Lung (tissue), 12 donors: ENCODE results near the gene IRGQ. TPM values are rescaled to one million over a fixed set of nuclear protein-coding genes. Genes with fewer than 3 reads are reported as not detected.

ENCODE experiments used
- ATAC-seq: fragments of 200-7000 bp; cut with Tn5 transposase; one replicate; pipeline ENCODE4 v1.9.1; 2020; ENCODE audit warnings: moderate number of reproducible peaks; ENCODE audit not compliant: insufficient read depth, low FRiP score
- DNase-seq, 3 donors: peaks; one replicate each; pipeline ENCODE4 v3.0.0-alpha.2; 2013 to 2017
- H3K27ac ChIP-seq, 2 donors: one replicate each; pipeline ENCODE4 v1.5.1; 2013; ENCODE audit warnings: mild to moderate bottlenecking in 2 of 2, moderate library complexity in 2 of 2, control low read depth in 1 of 2, inconsistent platforms in 1 of 2, low read depth in 1 of 2, low read length in 1 of 2
- H3K27me3 ChIP-seq, 3 donors: one replicate each; pipeline ENCODE4 v1.5.1; 2013; ENCODE audit warnings: low read length in 2 of 3; ENCODE audit not compliant: control insufficient read depth in 3 of 3, insufficient read depth in 3 of 3
- H3K36me3 ChIP-seq, 4 donors: one replicate each; pipeline ENCODE4 v1.5.1; 2013; ENCODE audit warnings: low read length in 4 of 4, mild to moderate bottlenecking in 1 of 4, moderate library complexity in 1 of 4; ENCODE audit not compliant: control insufficient read depth in 4 of 4, insufficient read depth in 4 of 4
- H3K4me1 ChIP-seq, 5 donors: one replicate each; pipeline ENCODE4 v1.5.1; 2013; ENCODE audit warnings: low read length in 5 of 5, mild to moderate bottlenecking in 2 of 5, moderate library complexity in 1 of 5; ENCODE audit not compliant: control insufficient read depth in 5 of 5, insufficient read depth in 5 of 5
- H3K4me3 ChIP-seq: one replicate; pipeline ENCODE4 v1.5.1; 2013; ENCODE audit warnings: mild to moderate bottlenecking, control low read depth, moderate library complexity
- H3K9ac ChIP-seq, 2 donors: one replicate each; pipeline ENCODE4 v1.5.1; 2013; ENCODE audit warnings: low read length in 2 of 2, control low read depth in 1 of 2; ENCODE audit not compliant: insufficient read depth in 1 of 2
- H3K9me3 ChIP-seq, 4 donors: one replicate each; pipeline ENCODE4 v1.5.1; 2013; ENCODE audit warnings: low read length in 3 of 4, mild to moderate bottlenecking in 1 of 4, moderate library complexity in 1 of 4; ENCODE audit not compliant: control insufficient read depth in 4 of 4, insufficient read depth in 3 of 4
- WGBS, 2 donors: extraction: QIAGEN DNeasy Blood & Tissue Kit; methylation state at CpG; one replicate each; pipeline ENCODE4 v1.1.7; 2013; 5-methylcytosine and 5-hydroxymethylcytosine counted together
- polyA plus RNA-seq, 2 donors: library from polyadenylated mRNA; stranded (reverse); fragments of 200-250 nt; gene quantifications; one replicate each; pipeline ENCODE4 v1.2.1, GENCODE V29; 2013
- total RNA-seq, 2 donors: library from RNA; depleted of rRNA in 1 of 2; stranded (reverse); fragments of >200 nt in 1 of 2; gene quantifications; one replicate each; pipeline ENCODE4 v1.2.1, GENCODE V29; 2014 to 2021
- TF ChIP-seq, protein P1 (sequence below): IDR thresholded peaks from 2 replicates; pipeline ENCODE4 v1.5.1; 2012; ENCODE audit warnings: mild to moderate bottlenecking; ENCODE audit errors: control extremely low read depth, extremely low read depth
- donor health status: control.
- donor health status: control.
- donor health status: Bipolar disorder and iron deficiency.
- donor health status: healthy.
- donor health status: DM: yes; HTN: yes; CAD: no.

Gene IRGQ
- total and polyA plus RNA-seq, 4 donors, result 3.8 to 28.3 (median 15.6) TPM

DNA sequence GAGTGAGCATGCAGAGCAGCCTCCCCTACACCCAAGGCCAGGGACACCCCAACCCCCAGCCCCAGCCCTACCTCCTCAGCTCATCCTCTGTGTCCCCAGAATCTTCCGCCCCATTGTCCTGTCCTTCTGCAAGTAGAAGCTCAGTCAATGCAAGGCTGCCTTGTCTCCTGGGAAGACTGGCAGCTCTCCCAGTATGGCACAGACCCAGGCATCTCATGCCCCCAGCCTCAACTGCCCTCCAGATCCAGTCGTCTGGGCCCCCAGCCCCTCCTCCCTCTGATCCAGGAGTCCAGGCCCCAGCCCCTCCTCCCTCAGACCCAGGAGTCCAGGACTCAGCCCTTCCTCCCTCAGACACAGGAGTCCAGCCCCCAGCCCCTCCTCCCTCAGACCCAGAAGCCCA lies 50.0 kb downstream of the IRGQ start:
- H3K9ac ChIP-seq, result no peak overlapping the region
- peaks cover 0 to 37% (median 22%) of the 10 kb centered on the region in 4 donors for H3K36me3 ChIP-seq
- WGBS, 2 donors, result 81 to 83% methylated on average over 2 of the region's 2 CpGs
- TF ChIP-seq, protein P1, sequence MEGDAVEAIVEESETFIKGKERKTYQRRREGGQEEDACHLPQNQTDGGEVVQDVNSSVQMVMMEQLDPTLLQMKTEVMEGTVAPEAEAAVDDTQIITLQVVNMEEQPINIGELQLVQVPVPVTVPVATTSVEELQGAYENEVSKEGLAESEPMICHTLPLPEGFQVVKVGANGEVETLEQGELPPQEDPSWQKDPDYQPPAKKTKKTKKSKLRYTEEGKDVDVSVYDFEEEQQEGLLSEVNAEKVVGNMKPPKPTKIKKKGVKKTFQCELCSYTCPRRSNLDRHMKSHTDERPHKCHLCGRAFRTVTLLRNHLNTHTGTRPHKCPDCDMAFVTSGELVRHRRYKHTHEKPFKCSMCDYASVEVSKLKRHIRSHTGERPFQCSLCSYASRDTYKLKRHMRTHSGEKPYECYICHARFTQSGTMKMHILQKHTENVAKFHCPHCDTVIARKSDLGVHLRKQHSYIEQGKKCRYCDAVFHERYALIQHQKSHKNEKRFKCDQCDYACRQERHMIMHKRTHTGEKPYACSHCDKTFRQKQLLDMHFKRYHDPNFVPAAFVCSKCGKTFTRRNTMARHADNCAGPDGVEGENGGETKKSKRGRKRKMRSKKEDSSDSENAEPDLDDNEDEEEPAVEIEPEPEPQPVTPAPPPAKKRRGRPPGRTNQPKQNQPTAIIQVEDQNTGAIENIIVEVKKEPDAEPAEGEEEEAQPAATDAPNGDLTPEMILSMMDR, result no peak
- H3K9me3 ChIP-seq, result no peaks in the 10 kb centered on the region
- H3K27me3 ChIP-seq, result no peaks in the 10 kb centered on the region
- no peak for ATAC-seq
- H3K27ac ChIP-seq, result no peak overlapping the region
- no peak overlapping the region for H3K4me3 ChIP-seq
- no peak for DNase-seq
- no peaks in the 10 kb centered on the region for H3K4me1 ChIP-seq

DNA sequence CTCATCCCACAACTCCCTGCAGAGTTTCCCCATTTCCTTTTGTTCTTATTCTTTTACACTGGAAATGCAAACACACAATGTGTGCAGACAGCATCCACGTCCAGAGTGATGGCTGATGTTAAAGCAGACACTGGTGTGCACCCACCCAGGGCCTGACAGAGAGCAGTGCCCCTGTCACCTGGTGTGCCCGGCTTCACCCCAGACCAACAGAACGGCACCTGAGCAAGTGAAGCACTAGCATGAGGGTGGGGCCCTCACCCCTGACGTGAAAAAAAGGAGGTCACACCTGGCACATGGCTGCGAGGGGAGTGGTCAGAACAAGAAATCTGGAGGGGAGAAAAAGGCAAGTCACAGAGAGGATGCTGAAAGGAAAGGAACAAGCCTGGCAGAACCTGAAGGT lies 50.7 kb downstream of the IRGQ start:
- Histone ChIP-seq H3K9ac (no peak overlapping the region), H3K4me1 (no peaks in the 10 kb centered on the region), H3K9me3 (peaks cover 0 to 2% (median 0%) of the 10 kb centered on the region in 4 donors), H3K36me3 (peaks cover 2 to 36% (median 21%) of the 10 kb centered on the region in 4 donors), H3K27me3 (no peaks in the 10 kb centered on the region), H3K27ac (no peak overlapping the region), H3K4me3 (no peak overlapping the region)
- 89 to 94% methylated on average over 5 of the region's 5 CpGs for WGBS, 2 donors
- TF ChIP-seq, protein P1, result no peak
- ATAC-seq, result no peak
- DNase-seq, result no peak

DNA sequence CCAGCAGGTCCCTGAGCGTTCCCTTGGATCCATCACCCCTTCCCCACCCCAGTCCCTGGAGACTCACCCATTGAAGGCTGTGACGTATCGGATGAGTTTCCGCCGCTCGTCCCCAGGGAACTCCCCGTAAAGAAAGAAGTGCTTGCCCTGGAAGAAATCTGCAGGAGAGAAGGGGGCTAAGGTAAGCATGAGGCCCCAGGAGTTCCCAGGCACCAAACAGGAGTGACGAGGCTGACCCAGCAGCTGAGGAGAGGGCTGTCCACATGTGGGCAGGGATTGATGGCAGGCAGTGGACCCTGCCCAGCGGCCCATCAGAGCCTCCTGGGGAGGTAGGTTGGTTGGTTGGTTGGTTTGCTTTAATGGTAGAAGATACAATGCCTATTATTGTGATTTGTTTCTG lies 51.9 kb downstream of the IRGQ start:
- H3K36me3 ChIP-seq, result peaks cover 2 to 39% (median 27%) of the 10 kb centered on the region in 4 donors
- no peak for ATAC-seq

More for the DNA sequence above, 51.9 kb downstream of the IRGQ start:
- Histone ChIP-seq H3K27ac (no peak overlapping the region), H3K9ac (no peak overlapping the region), H3K4me1 (no peaks in the 10 kb centered on the region), H3K4me3 (no peak overlapping the region), H3K9me3 (peaks cover 0 to 3% (median 1%) of the 10 kb centered on the region in 4 donors), H3K27me3 (no peaks in the 10 kb centered on the region)
- TF ChIP-seq, protein P1, result no peak
- no peak for DNase-seq
- WGBS, 2 donors, result 95 to 96% methylated on average over 9 of the region's 9 CpGs
